Stimulated activated CD4-positive, alpha-beta T cell treated with anti-CD3 and anti-CD28 coated beads, Interleukin-12 subunit alpha, Interleukin-12 subunit beta, amount 100 ng/mL, for 4 hours (primary cell): Measurements from ENCODE around the gene ATP8B2.
A peak's percentile ranks its signal among the peaks of the same experiment; 100 is the strongest.
"Not testable (repeated sequence)": the region's sequence is repeated elsewhere in the genome, so short reads cannot be mapped to it uniquely, and the experiment has no call there.

Experiments used
- DNase-seq: peaks from one replicate; pipeline ENCODE4 v3.0.0-alpha.2; 2020

The ATP8B2 gene, protein sequence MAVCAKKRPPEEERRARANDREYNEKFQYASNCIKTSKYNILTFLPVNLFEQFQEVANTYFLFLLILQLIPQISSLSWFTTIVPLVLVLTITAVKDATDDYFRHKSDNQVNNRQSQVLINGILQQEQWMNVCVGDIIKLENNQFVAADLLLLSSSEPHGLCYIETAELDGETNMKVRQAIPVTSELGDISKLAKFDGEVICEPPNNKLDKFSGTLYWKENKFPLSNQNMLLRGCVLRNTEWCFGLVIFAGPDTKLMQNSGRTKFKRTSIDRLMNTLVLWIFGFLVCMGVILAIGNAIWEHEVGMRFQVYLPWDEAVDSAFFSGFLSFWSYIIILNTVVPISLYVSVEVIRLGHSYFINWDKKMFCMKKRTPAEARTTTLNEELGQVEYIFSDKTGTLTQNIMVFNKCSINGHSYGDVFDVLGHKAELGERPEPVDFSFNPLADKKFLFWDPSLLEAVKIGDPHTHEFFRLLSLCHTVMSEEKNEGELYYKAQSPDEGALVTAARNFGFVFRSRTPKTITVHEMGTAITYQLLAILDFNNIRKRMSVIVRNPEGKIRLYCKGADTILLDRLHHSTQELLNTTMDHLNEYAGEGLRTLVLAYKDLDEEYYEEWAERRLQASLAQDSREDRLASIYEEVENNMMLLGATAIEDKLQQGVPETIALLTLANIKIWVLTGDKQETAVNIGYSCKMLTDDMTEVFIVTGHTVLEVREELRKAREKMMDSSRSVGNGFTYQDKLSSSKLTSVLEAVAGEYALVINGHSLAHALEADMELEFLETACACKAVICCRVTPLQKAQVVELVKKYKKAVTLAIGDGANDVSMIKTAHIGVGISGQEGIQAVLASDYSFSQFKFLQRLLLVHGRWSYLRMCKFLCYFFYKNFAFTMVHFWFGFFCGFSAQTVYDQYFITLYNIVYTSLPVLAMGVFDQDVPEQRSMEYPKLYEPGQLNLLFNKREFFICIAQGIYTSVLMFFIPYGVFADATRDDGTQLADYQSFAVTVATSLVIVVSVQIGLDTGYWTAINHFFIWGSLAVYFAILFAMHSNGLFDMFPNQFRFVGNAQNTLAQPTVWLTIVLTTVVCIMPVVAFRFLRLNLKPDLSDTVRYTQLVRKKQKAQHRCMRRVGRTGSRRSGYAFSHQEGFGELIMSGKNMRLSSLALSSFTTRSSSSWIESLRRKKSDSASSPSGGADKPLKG

DNA sequence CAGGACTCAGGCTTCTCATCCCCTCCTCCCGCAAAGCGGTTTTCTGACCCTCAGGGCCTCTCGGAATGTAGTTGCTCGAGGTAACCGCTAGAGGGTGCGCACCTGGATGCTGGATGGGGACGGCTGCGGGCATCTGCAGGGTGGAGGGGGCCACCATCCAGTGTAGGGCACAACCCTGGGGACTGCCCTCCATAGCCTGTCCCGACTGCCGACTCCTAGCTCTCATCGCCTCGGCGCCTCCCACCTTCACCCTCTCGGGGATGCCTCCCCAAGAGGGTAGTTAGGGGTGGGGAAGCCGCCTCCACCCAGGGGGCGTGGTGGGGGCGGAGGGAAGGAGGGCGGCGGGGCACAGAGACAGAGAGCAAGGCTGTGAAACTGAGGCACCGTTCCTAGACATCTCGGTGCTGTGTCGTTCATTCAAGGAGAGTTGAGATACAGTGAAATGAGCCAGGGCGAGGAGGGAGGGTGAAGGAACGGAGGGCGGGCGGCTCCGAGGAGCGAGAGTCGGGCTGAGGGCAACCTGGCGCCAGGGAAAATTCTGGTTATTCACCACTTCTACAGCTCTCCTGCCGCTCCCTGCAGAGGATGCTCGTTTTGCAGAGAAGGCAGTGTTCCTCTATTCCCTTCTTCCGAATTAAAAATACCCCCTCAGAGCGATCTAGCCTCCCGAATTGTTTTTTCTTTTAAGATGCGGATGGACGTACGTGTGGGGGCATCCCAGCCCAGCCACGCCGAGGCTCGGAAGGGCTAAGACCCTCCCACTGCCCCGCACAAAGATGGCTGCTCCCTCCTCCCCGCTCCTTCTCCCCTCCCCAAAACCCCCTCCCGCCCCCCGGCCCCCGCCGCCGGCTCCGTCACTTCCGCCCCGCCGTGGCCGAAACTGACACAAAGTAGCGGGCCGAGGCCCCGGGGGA is at the start of gene ATP8B2:
ATP8B2 (plus strand) TSS at position 857 of the 914 bp plus-strand sequence. CDS start 2,617 bp downstream, outside the sequence.
- peak; percentile 76 for DNase-seq

DNA sequence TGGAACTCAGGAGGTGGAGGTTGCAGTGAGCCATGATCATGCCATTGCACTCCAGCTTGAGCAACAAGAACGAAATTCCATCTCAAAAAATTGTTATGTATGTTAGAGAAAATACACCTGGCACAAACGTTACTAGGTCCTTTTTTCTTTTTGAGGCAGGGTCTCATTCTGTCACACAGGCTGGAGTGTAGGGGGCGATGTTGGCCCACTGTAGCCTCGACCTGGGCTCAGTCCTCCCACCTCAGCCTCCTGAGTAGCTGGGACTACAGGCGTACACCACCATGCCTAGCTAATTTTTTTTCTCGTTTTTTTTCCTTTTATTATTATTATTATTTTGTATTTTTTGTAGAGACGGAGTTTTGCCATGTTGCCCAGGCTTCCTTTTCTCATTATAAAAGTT is 48.5 kb upstream of the ATP8B2 start:
- DNase-seq: no peak

DNA sequence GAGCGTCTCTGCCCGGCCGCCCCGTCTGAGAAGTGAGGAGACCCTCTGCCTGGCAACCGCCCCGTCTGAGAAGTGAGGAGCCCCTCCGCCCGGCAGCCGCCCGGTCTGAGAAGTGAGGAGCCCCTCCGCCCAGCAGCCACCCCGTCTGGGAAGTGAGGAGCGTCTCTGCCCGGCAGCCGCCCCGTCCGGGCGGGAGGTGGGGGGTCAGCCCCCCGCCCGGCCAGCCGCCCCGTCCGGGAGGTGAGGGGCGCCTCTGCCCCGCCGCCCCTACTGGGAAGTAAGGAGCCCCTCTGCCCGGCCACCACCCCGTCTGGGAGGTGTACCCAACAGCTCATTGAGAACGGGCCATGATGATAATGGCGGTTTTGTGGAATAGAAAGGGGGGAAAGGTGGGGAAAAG is 37.7 kb upstream of the ATP8B2 start:
- DNase-seq: not testable (repeated sequence)

DNA sequence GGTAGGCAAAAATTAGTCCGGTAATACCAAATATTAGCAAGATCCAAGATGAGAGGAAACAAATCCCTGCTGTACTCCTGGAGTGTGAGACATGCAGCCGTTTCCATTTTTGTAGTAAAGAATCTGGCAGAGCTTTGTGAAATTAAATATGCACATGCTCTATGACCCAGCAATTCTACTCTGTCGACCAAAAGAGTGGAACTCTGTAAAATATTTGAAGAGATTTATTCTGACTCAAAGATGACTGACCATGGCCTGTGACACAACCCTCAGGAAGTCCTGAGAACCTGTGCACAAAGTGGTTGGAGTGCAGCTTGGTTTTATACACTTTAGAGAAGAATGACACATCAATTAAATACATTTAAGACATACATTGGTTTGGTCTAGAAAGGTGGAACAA is 36.7 kb upstream of the ATP8B2 start:
- no peak for DNase-seq

DNA sequence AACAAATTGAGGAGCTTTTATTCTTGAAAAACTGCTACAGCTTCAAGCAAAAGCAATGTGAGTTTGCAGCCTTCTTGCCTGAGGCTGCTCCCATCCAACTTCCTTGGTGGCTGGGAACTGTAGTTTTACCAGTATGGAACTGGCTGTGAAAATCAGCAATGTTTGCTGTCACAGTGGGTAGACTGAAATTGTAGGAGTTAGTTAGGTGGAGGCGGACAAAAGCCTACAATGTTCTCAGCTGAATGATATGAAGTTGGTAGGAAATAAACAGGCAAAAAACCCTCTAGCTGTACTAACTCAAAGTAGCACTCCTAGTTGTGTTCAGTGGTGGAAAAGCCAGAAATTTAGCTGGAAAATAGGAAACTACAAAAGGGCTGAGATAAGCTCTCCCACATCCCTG is 34.4 kb upstream of the ATP8B2 start:
- no peak for DNase-seq

DNA sequence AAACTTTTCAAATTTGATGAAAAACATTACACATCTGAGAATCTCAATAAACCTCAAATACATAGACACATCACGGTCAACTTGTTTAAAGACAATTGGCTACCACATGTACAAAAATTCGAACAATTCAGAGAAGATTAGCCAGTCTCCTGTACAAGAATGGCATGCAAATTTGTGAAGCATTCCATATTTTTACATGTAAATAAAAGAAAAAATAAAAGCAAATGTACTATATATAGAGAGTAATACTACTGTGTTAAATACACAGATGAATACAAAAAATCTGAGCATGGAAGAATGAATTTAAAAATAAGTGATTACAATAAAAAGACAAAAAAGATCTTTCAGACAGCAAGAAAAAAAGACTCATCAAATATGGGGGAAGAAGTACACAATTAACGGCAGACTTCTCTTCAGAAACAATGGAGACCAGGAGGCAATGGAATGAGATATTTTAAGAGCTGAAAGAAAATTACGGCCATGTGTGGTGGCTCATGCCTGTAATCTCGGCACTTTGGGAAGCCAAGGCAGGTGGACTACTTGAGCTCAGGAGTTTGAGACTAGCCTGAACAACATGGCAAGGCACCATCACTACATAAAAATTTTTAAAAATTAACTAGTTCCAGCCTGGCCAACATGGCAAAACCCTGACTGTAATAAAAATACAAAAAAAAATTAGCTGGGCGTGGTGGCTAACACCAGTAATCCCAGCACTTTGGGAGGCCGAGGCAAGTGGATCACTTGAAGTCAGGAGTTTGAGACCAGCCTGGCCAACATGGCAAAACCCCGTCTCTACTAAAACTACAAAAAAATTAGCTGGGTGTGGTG is 29.7 kb upstream of the ATP8B2 start:
- no peak for DNase-seq

DNA sequence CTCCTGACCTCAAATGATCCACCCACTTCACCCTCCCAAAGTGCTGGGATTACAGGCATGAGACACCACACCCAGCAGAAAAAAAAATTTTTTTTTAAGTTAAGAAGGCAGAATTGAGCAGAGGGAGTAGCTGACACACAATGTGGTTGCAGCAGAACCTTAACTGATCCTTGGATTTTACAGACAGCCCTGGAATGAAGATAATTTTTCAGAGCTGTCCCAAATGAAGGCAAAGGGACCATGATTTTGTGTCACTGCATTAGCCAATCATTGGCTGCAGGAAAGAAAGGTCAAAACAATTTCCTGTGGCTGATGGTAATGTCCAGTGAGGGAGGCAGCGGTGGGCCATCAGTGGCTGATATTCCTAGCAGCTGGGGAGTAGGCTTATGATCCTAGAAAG is 23.7 kb upstream of the ATP8B2 start:
- DNase-seq: no peak

DNA sequence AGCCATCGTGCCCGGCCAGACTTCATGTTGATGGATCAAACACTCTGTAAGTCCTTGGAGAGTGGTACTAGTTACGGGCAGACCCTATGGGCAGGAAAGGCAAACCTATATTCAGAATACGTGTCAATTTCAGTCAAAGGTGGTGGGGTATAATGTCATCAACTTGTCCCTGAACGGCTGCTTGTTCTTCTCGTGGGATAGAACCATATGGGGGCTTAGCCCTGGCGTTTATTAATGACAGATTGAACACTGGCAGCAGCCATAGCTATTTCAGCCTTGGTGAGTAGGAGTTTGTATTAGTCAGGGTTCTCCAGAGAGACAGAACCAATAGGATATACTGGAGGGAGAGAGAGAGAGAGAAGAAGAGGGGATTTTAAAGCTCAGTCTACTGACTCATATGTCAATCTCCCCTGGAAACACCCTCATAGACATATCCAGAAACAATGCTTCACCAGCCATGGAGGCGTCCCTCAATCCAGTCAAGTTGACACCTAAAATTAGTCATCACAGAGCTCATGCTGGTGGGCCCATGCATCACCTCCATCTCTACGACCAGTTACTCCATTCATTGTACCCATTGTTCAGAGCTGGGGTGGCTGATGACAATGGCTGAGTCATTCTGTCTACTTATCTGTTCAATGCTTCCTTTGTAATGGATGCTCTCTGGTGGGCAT is 20.5 kb upstream of the ATP8B2 start:
- peak; percentile 8 for DNase-seq

DNA sequence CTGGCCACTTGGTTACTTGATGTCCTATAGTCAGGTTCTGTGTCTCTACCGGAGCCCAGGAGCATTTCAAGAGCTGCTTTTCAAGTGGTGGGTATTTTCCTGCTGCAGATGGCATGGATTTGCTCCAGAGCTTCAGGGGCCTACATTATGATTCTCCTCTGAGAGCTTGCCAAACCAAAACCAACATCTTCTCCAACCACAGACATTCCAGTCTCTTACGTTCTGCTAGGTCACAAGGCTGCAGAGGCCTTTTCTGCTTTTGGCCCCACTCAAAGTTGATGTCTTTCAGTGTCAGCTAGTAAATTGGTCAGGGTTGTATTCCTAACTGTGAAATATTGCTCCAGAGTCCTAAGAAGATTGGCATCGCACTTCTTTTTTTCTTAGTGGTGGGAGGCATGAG is 19.2 kb upstream of the ATP8B2 start:
- DNase-seq: no peak

DNA sequence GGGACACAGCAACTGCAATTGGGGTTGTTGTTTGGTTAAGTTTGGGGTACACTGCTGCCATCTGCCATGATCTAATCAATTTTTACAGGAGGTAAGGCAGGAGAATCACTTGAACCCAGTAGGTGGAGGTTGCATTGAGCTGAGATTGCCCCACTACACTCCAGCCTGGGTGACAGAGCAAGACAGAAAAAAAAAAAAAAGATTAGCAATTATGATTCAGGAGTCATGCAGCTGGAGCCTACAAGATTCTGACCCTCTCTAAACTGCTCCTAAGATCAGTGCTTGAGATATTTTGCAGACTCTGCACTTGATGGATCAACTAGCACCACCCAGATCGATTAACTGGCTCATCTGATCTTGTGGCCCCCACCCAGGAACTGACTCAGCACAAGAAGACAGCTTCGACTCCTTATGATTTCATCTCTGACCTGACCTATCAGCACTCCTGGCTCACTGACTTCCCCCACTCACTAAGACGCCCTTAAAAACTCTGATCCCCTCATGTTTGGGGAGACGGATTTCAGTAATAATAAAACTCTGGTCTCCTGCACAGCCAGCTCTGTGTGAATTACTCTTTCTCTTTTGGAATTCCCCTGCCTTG is 17.6 kb upstream of the ATP8B2 start:
- not testable (repeated sequence) for DNase-seq

DNA sequence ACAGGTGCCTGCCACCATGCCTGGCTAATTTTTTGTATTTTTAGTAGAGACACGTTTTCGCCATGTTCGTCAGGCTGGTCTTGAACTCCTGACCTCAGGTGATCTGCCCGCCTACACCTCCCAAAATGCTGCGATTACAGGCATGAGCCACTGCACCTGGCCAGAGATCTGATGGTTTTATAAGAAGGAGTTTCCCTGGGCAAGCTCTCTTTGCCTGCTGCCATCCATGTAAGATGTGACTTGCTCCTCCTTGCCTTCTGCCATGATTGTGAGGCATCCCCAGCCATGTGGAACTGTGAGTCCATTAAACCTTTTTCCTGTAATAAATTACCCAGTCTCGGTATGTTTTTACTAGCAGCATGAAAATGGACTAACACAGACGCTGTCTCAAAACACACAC is 16.2 kb upstream of the ATP8B2 start:
- not testable (repeated sequence) for DNase-seq

DNA sequence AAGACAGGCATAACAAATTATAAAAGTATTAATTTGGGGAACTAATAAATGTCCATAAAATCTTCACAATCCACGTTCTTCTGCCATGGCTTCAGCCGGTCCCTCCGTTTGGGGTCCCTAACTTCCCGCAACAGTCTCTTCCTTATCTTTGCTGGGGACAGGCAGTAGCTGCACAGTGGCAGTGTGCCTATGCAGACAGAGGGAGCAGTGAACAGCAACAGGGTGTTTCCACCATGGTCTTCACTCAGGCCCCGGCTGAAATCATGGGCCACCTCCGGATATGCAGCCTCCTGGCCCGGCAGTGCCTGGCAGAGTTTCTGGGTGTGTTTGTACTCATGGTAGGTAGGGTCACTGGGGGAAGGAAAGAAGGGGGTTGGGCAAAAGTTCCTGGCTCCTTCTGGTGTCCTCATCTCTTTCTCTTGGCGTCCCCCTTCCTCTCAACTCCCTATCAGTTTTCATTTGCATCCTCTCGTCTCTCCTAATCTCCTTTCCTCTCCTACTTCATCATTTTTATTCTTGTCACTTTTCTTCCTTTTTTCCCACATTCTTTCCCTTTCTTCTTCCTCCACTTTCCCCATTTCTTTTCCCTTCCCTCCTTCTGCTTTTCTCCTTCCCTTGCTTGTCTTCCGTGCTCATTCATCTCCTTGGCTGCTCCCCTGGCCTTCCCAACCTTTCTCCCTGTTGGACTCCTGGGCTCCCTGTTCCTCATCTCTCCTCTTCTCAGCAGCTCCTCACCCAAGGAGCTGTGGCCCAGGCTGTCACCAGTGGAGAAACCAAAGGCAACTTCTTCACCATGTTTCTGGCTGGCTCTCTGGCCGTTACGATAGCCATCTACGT is 12.9 kb upstream of the ATP8B2 start:
- not testable (repeated sequence) for DNase-seq

DNA sequence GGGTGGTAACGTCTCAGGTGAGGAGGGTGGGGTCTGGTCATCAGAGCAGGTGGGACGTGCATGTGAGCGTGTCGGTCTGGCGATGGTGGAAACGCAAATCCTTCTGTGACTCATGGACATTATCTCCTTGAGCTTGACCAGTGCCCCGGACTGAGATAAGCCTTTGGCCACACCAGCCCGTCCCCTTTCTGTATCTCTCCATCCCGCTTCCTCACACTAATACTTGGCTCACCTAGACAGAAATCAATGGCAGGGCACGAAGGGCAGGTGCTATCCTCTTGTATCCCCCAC is 12.3 kb upstream of the ATP8B2 start:
- no peak for DNase-seq

DNA sequence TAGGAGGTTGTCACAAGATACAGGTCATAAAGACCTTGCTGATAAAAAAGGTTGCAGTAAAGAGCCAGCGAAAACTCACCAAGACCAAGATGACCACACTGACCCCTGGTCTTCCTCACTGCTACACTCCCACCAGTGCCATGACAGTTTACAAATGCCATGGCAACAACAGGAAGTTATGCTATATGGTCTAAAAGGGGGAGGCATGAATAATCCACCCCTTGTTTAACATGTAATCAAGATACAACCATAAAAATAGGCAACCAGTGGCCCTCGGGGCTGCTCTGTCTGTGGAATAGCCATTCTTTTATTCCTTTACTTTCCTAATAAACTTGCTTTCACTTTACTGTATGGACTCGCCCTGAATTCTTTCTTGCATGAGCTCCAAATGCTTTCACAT is 11.1 kb upstream of the ATP8B2 start:
- DNase-seq: not testable (repeated sequence)

DNA sequence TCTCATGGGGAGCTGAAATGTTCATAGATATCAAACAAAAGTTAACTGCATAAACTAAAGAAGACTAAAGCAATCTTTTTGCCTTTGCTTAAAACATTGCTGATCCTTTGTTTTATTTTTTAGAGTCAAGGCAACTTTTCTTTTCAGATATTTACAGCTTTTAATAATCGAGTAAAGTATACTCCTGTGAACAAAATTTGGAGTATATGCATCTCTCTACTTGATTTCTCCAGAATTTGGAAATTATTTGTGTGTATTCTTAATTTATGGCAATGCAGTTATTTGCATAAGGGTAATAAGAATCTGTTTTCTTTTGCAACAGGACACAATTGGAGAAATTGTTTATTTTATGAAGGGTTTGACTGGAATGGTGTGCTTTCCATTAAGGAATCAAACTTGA is 8.6 kb upstream of the ATP8B2 start:
- no peak for DNase-seq

DNA sequence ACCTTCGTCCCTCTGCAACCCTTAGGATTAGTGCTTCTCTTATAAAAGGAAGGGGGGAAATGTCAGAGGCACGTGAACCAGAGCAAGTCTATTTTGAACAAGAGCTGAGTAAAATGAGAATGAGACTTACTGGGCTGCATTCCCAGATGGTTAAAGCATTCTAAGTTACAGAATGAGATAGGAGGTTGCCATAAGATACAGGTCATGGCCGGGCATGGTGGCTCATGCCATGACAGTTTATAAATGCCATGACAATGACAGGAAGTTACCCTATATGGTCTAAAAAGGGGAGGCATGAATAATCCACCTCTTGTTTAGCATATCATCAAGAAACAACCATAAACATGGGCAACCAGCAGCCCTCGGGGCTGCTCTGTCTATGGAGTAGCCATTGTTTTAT is 6.9 kb upstream of the ATP8B2 start:
- DNase-seq: no peak

DNA sequence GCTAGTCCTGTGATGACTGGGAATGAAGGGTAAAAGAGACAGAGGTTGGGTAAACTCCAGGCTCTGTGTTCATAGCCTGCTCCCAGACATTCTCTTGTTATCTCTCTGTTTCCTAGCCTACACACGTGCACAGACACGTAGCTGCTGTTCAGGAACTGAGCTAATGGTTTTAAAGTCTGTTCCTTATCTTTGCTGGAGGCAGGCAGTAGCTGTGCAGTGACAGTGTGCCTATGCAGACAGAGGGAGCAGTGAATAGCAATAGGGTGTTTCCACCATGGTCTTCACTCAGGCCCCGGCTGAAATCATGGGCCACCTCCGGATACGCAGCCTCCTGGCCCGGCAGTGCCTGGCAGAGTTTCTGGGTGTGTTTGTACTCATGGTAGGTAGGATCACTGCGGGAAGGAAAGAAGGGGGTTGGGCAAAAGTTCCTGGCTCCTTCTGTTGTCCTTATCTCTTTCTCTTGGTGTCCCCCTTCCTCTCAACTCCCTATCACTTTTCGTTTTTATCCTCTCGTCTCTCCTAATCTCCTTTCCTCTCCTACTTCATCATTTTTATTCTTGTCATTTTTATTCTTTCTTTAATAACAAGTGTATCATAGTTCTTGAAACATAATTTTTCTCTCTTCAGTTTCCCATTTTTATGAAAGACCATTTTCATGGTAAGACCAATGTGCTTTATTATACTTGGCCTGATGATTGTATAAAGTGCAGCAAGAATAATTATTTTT is 4.3 kb upstream of the ATP8B2 start, which contains the start of gene AQP10:
AQP10 (plus strand) TSS at position 212 of the 727 bp plus-strand sequence; CDS start at position 275, 63 bp downstream.
- no peak for DNase-seq

DNA sequence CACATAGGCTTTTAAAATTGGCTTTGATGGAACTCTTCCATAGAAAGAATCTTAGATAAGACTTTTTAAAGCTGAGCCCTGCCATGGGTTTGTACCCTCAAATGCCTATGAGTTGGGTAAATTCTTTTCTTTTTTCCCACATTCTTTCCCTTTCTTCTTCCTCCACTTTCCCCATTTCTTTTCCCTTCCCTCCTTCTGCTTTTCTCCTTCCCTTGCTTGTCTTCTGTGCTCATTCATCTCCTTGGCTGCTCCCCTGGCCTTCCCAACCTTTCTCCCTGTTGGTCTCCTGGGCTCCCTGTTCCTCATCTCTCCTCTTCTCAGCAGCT is 3.8 kb upstream of the ATP8B2 start:
- DNase-seq: not testable (repeated sequence)

DNA sequence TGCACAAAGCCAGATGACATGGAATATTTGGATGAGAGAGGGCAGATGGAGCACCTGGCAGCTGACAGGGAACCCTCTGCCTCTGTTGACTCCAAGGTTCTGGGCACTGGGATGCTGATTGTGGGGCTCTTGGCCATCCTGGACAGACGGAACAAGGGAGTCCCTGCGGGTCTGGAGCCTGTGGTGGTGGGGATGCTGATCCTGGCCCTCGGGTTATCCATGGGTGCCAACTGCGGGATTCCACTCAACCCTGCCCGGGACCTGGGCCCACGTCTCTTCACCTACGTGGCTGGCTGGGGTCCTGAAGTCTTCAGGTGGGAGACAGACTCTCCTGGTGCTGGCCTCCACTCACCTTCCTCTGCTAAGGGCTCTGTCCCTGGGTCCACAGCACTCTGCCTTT is 1.8 kb upstream of the ATP8B2 start:
- DNase-seq: no peak
